Lower leg skin (tissue), 4 donors: ENCODE measurements around the gene KCNMA1. TPM values are rescaled to one million over a fixed set of nuclear protein-coding genes. Genes with fewer than 3 reads are reported as not detected.

ENCODE experiments used
- DNase-seq, 2 donors: peaks; one replicate each; pipeline ENCODE4 v3.0.0-alpha.2; 2019; ENCODE audit warnings: low spot score in 2 of 2
- H3K4me3 ChIP-seq: fragments of 200-600 bp; sonication (generic); 2 replicates; pipeline ENCODE4 v1.5.1; 2017; ENCODE audit warnings: mild to moderate bottlenecking, low read depth; ENCODE audit not compliant: poor library complexity, severe bottlenecking
- CTCF ChIP-seq, 3 donors: fragments of 450-650 bp; IDR thresholded peaks; one replicate each; pipeline ENCODE4 v1.5.1; 2016; ENCODE audit warnings: antibody characterized with exemption in 3 of 3, mild to moderate bottlenecking in 3 of 3, moderate library complexity in 2 of 3
- POLR2A ChIP-seq, 2 donors: fragments of 450-650 bp; IDR thresholded peaks; one replicate each; pipeline ENCODE4 v1.6.1; 2016 to 2017; ENCODE audit warnings: antibody characterized with exemption in 2 of 2, mild to moderate bottlenecking in 1 of 2, moderate library complexity in 1 of 2
- WGBS, 2 donors: methylation state at CpG; one replicate each; pipeline ENCODE4 v1.1.5; 2018; 5-methylcytosine and 5-hydroxymethylcytosine counted together
- intact Hi-C: fragments of 100-400 bp; cut with DNase I; formaldehyde crosslinking; loops from one replicate; pipeline ENCODE4 v1.15.0; 2023; ENCODE audit warnings: low total_unique reads
- total RNA-seq, 4 donors: library from RNA; depleted of rRNA; stranded (reverse); fragments of >200 nt; gene quantifications; one replicate each; pipeline ENCODE4 v1.1.0, GENCODE V29; 2016

KCNMA1 gene
- total RNA-seq, 4 donors from 2014 or later, result 4.1 to 9.9 (median 6.5) TPM

GRCh38 chr10:77097625-77098024 lies 540.0 kb downstream of the KCNMA1 start:
- no peak for TF ChIP-seq CTCF (IDR thresholded peaks at IDR 0.05)
- TF ChIP-seq POLR2A (IDR thresholded peaks at IDR 0.05), result no peak

GRCh38 chr10:77093126-77093525 lies 544.5 kb downstream of the KCNMA1 start:
- intact Hi-C loops, result no loop called here
- no peak for DNase-seq
- TF ChIP-seq CTCF (IDR thresholded peaks at IDR 0.05) (no peak), POLR2A (IDR thresholded peaks at IDR 0.05) (no peak)
- WGBS, 2 donors, result 86 to 92% methylated on average over 2 of the region's 2 CpGs
- no peak overlapping the region for H3K4me3 ChIP-seq

More at GRCh38 chr10:77097625-77098024, 540.0 kb downstream of the KCNMA1 start:
- WGBS, 2 donors, result 71 to 82% methylated on average over 1 of the region's 1 CpG
- H3K4me3 ChIP-seq, result no peak overlapping the region
- no peak for DNase-seq
- intact Hi-C loops, result no loop called here

- no peak overlapping the region for H3K4me3 ChIP-seq
- intact Hi-C loops, result no loop called here
- WGBS, 2 donors, result 95% methylated on average over 6 of the region's 6 CpGs
- no peak for DNase-seq
- TF ChIP-seq CTCF (IDR thresholded peaks at IDR 0.05) (no peak), POLR2A (IDR thresholded peaks at IDR 0.05) (no peak)
These were observed 545.9 kb downstream of the KCNMA1 start for GRCh38 chr10:77091597-77092165.

GRCh38 chr10:77090381-77091356 lies 546.9 kb downstream of the KCNMA1 start:
- no peak overlapping the region for H3K4me3 ChIP-seq
- intact Hi-C loops, result no loop called here
- 79 to 85% methylated on average over 17 of the region's 17 CpGs for WGBS, 2 donors
- no peak for TF ChIP-seq CTCF (IDR thresholded peaks at IDR 0.05)
- TF ChIP-seq POLR2A (IDR thresholded peaks at IDR 0.05), result no peak
- no peak for DNase-seq

- intact Hi-C loops, result no loop called here
- 93 to 94% methylated on average over 4 of the region's 4 CpGs for WGBS, 2 donors
- DNase-seq, result no peak
- no peak for TF ChIP-seq POLR2A (IDR thresholded peaks at IDR 0.05)
- no peak for TF ChIP-seq CTCF (IDR thresholded peaks at IDR 0.05)
- no peak overlapping the region for H3K4me3 ChIP-seq
These were observed 550.2 kb downstream of the KCNMA1 start for GRCh38 chr10:77087366-77087765.
